Common myeloid progenitor, CD34-positive (primary cell): Measurements from ENCODE around the gene ELAVL3.
"Not testable (repeated sequence)": the region's sequence is repeated elsewhere in the genome, so short reads cannot be mapped to it uniquely, and the experiment has no call there.

Source experiments
- CTCF ChIA-PET: fragments of 350-600 bp; sonication (Branson Sonifier 250); formaldehyde crosslinking; loops from one replicate; lab custom pipeline; 2021; ENCODE audit warnings: antibody characterized with exemption; lab: Charles Lee
- POLR2A ChIA-PET: fragments of 350-600 bp; sonication (Branson Sonifier 250); formaldehyde crosslinking; loops from one replicate; lab custom pipeline; 2021; ENCODE audit warnings: antibody characterized with exemption; lab: Charles Lee
- DNase-seq, 3 donors: peaks; one replicate each; pipeline versions ENCODE4 v3.0.0 to v3.0.0-alpha.2; 2013
- H3K27ac ChIP-seq, 2 experiments: 1 replicate in 1 of 2; 2 replicates in 1 of 2; pipeline ENCODE4 v1.7.0; 2013; ENCODE audit warnings: inconsistent platforms in 2 of 2, low read length in 2 of 2, mild to moderate bottlenecking in 2 of 2, low read depth in 1 of 2, moderate library complexity in 1 of 2; ENCODE audit not compliant: severe bottlenecking in 2 of 2, insufficient read depth in 1 of 2, poor library complexity in 1 of 2
- H3K27me3 ChIP-seq, 5 experiments: replicated peaks in 2 of 5; 1 replicate in 3 of 5; 2 replicates in 2 of 5; pipeline versions ENCODE4 v1.6.1 to v1.7.0; 2013; ENCODE audit warnings: low read length in 4 of 5, mild to moderate bottlenecking in 2 of 5, moderate library complexity in 2 of 5, inconsistent platforms in 1 of 5; ENCODE audit not compliant: insufficient read depth in 5 of 5, control insufficient read depth in 4 of 5
- H3K36me3 ChIP-seq, 4 experiments: 1 replicate in 2 of 4; 2 replicates in 2 of 4; pipeline versions ENCODE4 v1.6.1 to v1.7.0; 2013; ENCODE audit warnings: low read length in 3 of 4, control low read depth in 1 of 4, mild to moderate bottlenecking in 1 of 4; ENCODE audit not compliant: control insufficient read depth in 4 of 4, insufficient read depth in 4 of 4
- H3K4me1 ChIP-seq, 4 experiments: 1 replicate in 3 of 4; 2 replicates in 1 of 4; pipeline versions ENCODE4 v1.6.1 to v1.7.1; 2013; ENCODE audit warnings: low read length in 3 of 4, mild to moderate bottlenecking in 3 of 4, control low read depth in 1 of 4, inconsistent platforms in 1 of 4, moderate library complexity in 1 of 4; ENCODE audit not compliant: control insufficient read depth in 4 of 4, insufficient read depth in 4 of 4; ENCODE audit errors: control extremely low read depth in 1 of 4
- H3K4me3 ChIP-seq, 7 experiments: 1 replicate in 4 of 7; 2 replicates in 3 of 7; pipeline versions ENCODE4 v1.5.1 to v1.7.0; 2013; ENCODE audit warnings: mild to moderate bottlenecking in 7 of 7, low read length in 6 of 7, moderate library complexity in 6 of 7, inconsistent platforms in 2 of 7, low read depth in 2 of 7, control low read depth in 1 of 7; ENCODE audit not compliant: insufficient read depth in 4 of 7, control insufficient read depth in 1 of 7; ENCODE audit errors: extremely low read depth in 1 of 7
- H3K9me3 ChIP-seq, 5 experiments: 1 replicate in 4 of 5; 2 replicates in 1 of 5; pipeline versions ENCODE4 v1.6.1 to v1.7.1; 2013; ENCODE audit warnings: low read length in 4 of 5, mild to moderate bottlenecking in 2 of 5, inconsistent platforms in 1 of 5, low read depth in 1 of 5, moderate library complexity in 1 of 5; ENCODE audit not compliant: control insufficient read depth in 4 of 5, insufficient read depth in 2 of 5; ENCODE audit errors: control extremely low read depth in 1 of 5
- WGBS: methylation state at CpG from one replicate; pipeline ENCODE4 v1.1.5; 2013; ENCODE audit not compliant: insufficient coverage; 5-methylcytosine and 5-hydroxymethylcytosine counted together

ELAVL3 gene

GRCh38 chr19:11458912-11459311, 21.9 kb downstream of the ELAVL3 start:
- no CpG with 5 or more reads among the region's 11 CpGs for WGBS

GRCh38 chr19:11458236-11458900, 22.5 kb downstream of the ELAVL3 start:
- Histone ChIP-seq H3K27me3 (peaks cover 0 to 5% (median 0%) of the 10 kb centered on the region in 5 experiments), H3K36me3 (no peaks in the 10 kb centered on the region), H3K9me3 (no peaks in the 10 kb centered on the region), H3K4me3 (no peak overlapping the region), H3K4me1 (peaks cover 0 to 3% (median 1%) of the 10 kb centered on the region in 4 experiments), H3K27ac (no peak overlapping the region)
- ChIA-PET CTCF (interaction anchor here (1.6 to 1.7 kb wide), 2 partner anchors 11 to 24 kb away, joined by 5 to 8 read pairs; no protein-coding TSS in a partner anchor), POLR2A (no interaction called here)
- 96% methylated on average over 17 of the region's 19 CpGs for WGBS
- no peak for DNase-seq

More at GRCh38 chr19:11458912-11459311, 21.9 kb downstream of the ELAVL3 start:
- H3K4me1 ChIP-seq, H3K36me3 ChIP-seq, DNase-seq, H3K4me3 ChIP-seq, H3K9me3 ChIP-seq, H3K27me3 ChIP-seq, H3K27ac ChIP-seq, POLR2A ChIA-PET: not testable (repeated sequence)
- CTCF ChIA-PET, result interaction anchor here (1.4 to 1.5 kb wide), 2 partner anchors 9 kb away, joined by 3 read pairs; no protein-coding TSS in a partner anchor

- Histone ChIP-seq H3K36me3 (no peaks in the 10 kb centered on the region), H3K27ac (no peak overlapping the region), H3K4me3 (no peak overlapping the region), H3K4me1 (peaks cover 0 to 3% (median 2%) of the 10 kb centered on the region in 4 experiments), H3K27me3 (peaks cover 0 to 5% (median 0%) of the 10 kb centered on the region in 5 experiments), H3K9me3 (no peaks in the 10 kb centered on the region)
- 91% methylated on average over 17 of the region's 20 CpGs for WGBS
- no peak for DNase-seq
- CTCF ChIA-PET, result interaction anchor here (1.6 to 1.7 kb wide), 2 partner anchors 11 to 25 kb away, joined by 5 to 8 read pairs; no protein-coding TSS in a partner anchor
- POLR2A ChIA-PET, result no interaction called here
Observed at GRCh38 chr19:11457831-11458230, 23.0 kb downstream of the ELAVL3 start.

GRCh38 chr19:11457115-11457514, 23.7 kb downstream of the ELAVL3 start:
- no peak overlapping the region for H3K4me3 ChIP-seq
- POLR2A ChIA-PET, result no interaction called here
- H3K36me3 ChIP-seq, result no peaks in the 10 kb centered on the region
- CTCF ChIA-PET, result interaction anchor here (1.6 to 1.7 kb wide), 2 partner anchors 10 to 26 kb away, joined by 5 to 8 read pairs; no protein-coding TSS in a partner anchor
- H3K27me3 ChIP-seq, result peaks cover 0 to 5% (median 0%) of the 10 kb centered on the region in 5 experiments
- no peak for DNase-seq
- H3K4me1 ChIP-seq, result peaks cover 0 to 3% (median 2%) of the 10 kb centered on the region in 4 experiments
- 71% methylated on average over 7 of the region's 18 CpGs for whole genome bisulfite sequencing
- H3K27ac ChIP-seq, result no peak overlapping the region
- no peaks in the 10 kb centered on the region for H3K9me3 ChIP-seq

- ChIA-PET CTCF (interaction anchor here (1.7 to 2.7 kb wide), 2 partner anchors 26 kb away, joined by 8 to 11 read pairs; no protein-coding TSS in a partner anchor), POLR2A (interaction anchor here (0.6 kb wide), 1 partner anchor 35 kb away, joined by 3 read pairs; no protein-coding TSS in a partner anchor)
- Histone ChIP-seq H3K27me3 (peaks cover 0 to 5% (median 0%) of the 10 kb centered on the region in 5 experiments), H3K27ac (no peak overlapping the region), H3K4me3 (no peak overlapping the region), H3K36me3 (no peaks in the 10 kb centered on the region), H3K9me3 (no peaks in the 10 kb centered on the region), H3K4me1 (peaks cover 0 to 3% (median 2%) of the 10 kb centered on the region in 4 experiments)
- no peak for DNase-seq
- 88% methylated on average over 4 of the region's 7 CpGs for WGBS
Observed at GRCh38 chr19:11456659-11457058, 24.2 kb downstream of the ELAVL3 start.

- CTCF ChIA-PET, result interaction anchor here (0.6 to 2.7 kb wide), 3 partner anchors 28 to 167 kb away, joined by 3 to 11 read pairs (median 4); no protein-coding TSS in a partner anchor
- POLR2A ChIA-PET, result interaction anchor here (0.6 to 0.7 kb wide), 2 partner anchors 20 to 1392 kb away, joined by 3 read pairs; partner anchors contain the start of gene ODAD3
- WGBS, result 100% methylated on average over 1 of the region's 9 CpGs
- H3K27ac ChIP-seq, H3K36me3 ChIP-seq, DNase-seq, H3K4me1 ChIP-seq, H3K27me3 ChIP-seq, H3K4me3 ChIP-seq, H3K9me3 ChIP-seq: not testable (repeated sequence)
Observed at GRCh38 chr19:11455233-11455554, 25.7 kb downstream of the ELAVL3 start.
